WTC11 (cell line): ENCODE data around the gene TNS3. TPM values are rescaled to one million over a fixed set of nuclear protein-coding genes. Genes with fewer than 3 reads are reported as not detected.

Source experiments
- ATAC-seq: fragments of 200-7000 bp; cut with Tn5 transposase; 2 replicates; pipeline ENCODE4 v1.10.0; 2021; ENCODE audit warnings: mild to moderate bottlenecking, moderate library complexity
- CTCF ChIA-PET: fragments of 300-600 bp; sonication (Branson Sonifier 250); formaldehyde crosslinking; loops from one replicate; lab custom pipeline; 2021; ENCODE audit warnings: antibody characterized with exemption; lab: Charles Lee
- POLR2A ChIA-PET: fragments of 350-600 bp; sonication (Branson Sonifier 250); formaldehyde crosslinking; loops from one replicate; lab custom pipeline; 2021; ENCODE audit warnings: antibody characterized with exemption; lab: Charles Lee
- DNase-seq: peaks from one replicate; pipeline ENCODE4 v3.0.0; 2021; ENCODE audit warnings: low spot score
- H3K27ac Mint-ChIP-seq: 2 replicates; pipeline ENCODE4 v1.8.0; 2021; ENCODE audit warnings: mixed read lengths
- H3K27me3 Mint-ChIP-seq: 2 replicates; pipeline ENCODE4 v1.8.0; 2021; ENCODE audit warnings: low read depth, mild to moderate bottlenecking, moderate library complexity, mixed read lengths
- H3K36me3 Mint-ChIP-seq: 2 replicates; pipeline ENCODE4 v1.8.0; 2021; ENCODE audit warnings: mixed read lengths
- H3K4me1 Mint-ChIP-seq: 2 replicates; pipeline ENCODE4 v1.8.0; 2022; ENCODE audit warnings: mixed read lengths
- H3K4me3 Mint-ChIP-seq: 2 replicates; pipeline ENCODE4 v1.8.0; 2021; ENCODE audit warnings: mild to moderate bottlenecking, moderate library complexity, mixed read lengths
- H3K9me3 Mint-ChIP-seq: 2 replicates; pipeline ENCODE4 v1.8.0; 2021; ENCODE audit warnings: mixed read lengths
- ATF1 ChIP-seq: sonication (generic); formaldehyde crosslinking; IDR thresholded peaks from 2 replicates; pipeline ENCODE4 v1.8.1; 2023; ENCODE audit warnings: mild to moderate bottlenecking, moderate library complexity, missing genetic modification reagents
- ESRRA ChIP-seq: sonication (generic); formaldehyde crosslinking; IDR thresholded peaks from 2 replicates; pipeline ENCODE4 v1.8.1; 2022; ENCODE audit warnings: mild to moderate bottlenecking, missing genetic modification reagents, borderline replicate concordance
- GABPB1 ChIP-seq: sonication (generic); formaldehyde crosslinking; IDR thresholded peaks from 2 replicates; pipeline ENCODE4 v1.8.1; 2023; ENCODE audit warnings: mild to moderate bottlenecking, missing genetic modification reagents
- GRHL2 ChIP-seq: fragments of 250-450 bp; sonication (Bioruptor Pico); IDR thresholded peaks from 2 replicates; pipeline ENCODE4 v1.8.0; 2022; ENCODE audit warnings: mild to moderate bottlenecking, moderate library complexity; ENCODE audit not compliant: insufficient replicate concordance, severe bottlenecking
- GTF2I ChIP-seq: fragments of 250-450 bp; sonication (Bioruptor Pico); conservative IDR thresholded peaks from 2 replicates; pipeline ENCODE4 v1.4.0; 2021; ENCODE audit warnings: mild to moderate bottlenecking
- IRF2 ChIP-seq: sonication (generic); formaldehyde crosslinking; IDR thresholded peaks from 2 replicates; pipeline ENCODE4 v1.8.0; 2022; ENCODE audit warnings: low read depth, missing genetic modification reagents, borderline replicate concordance
- MYBL2 ChIP-seq: sonication (generic); formaldehyde crosslinking; IDR thresholded peaks from 2 replicates; pipeline ENCODE4 v1.8.1; 2023; ENCODE audit warnings: mild to moderate bottlenecking, moderate library complexity, missing genetic modification reagents
- NR1H2 ChIP-seq: sonication (generic); formaldehyde crosslinking; IDR thresholded peaks from 2 replicates; pipeline ENCODE4 v1.9.0; 2021; ENCODE audit warnings: mild to moderate bottlenecking, moderate library complexity, missing genetic modification reagents
- SMAD4 ChIP-seq: sonication (generic); formaldehyde crosslinking; IDR thresholded peaks from 2 replicates; pipeline ENCODE4 v1.8.0; 2022; ENCODE audit warnings: mild to moderate bottlenecking, missing genetic modification reagents
- total RNA-seq: library from RNA; stranded (reverse); gene quantifications from 3 replicates; pipeline ENCODE4 v1.2.3, GENCODE V29; 2021
- TF ChIP-seq, protein P1 (sequence below): sonication (generic); formaldehyde crosslinking; IDR thresholded peaks from 2 replicates; pipeline ENCODE4 v1.8.0; 2022; ENCODE audit warnings: mild to moderate bottlenecking, missing genetic modification reagents
- TF ChIP-seq, protein P2 (sequence below): sonication (generic); formaldehyde crosslinking; IDR thresholded peaks from 2 replicates; pipeline ENCODE4 v1.8.1; 2023; ENCODE audit warnings: mild to moderate bottlenecking, missing genetic modification reagents, moderate library complexity
- TF ChIP-seq, protein P3 (sequence below): sonication (generic); formaldehyde crosslinking; IDR thresholded peaks from 2 replicates; pipeline ENCODE4 v1.8.1; 2022; ENCODE audit warnings: low read depth, mild to moderate bottlenecking, moderate library complexity, missing genetic modification reagents, borderline replicate concordance

The TNS3 gene
- total RNA-seq, 1 experiment from 2014 or later, result 37.7 TPM

DNA sequence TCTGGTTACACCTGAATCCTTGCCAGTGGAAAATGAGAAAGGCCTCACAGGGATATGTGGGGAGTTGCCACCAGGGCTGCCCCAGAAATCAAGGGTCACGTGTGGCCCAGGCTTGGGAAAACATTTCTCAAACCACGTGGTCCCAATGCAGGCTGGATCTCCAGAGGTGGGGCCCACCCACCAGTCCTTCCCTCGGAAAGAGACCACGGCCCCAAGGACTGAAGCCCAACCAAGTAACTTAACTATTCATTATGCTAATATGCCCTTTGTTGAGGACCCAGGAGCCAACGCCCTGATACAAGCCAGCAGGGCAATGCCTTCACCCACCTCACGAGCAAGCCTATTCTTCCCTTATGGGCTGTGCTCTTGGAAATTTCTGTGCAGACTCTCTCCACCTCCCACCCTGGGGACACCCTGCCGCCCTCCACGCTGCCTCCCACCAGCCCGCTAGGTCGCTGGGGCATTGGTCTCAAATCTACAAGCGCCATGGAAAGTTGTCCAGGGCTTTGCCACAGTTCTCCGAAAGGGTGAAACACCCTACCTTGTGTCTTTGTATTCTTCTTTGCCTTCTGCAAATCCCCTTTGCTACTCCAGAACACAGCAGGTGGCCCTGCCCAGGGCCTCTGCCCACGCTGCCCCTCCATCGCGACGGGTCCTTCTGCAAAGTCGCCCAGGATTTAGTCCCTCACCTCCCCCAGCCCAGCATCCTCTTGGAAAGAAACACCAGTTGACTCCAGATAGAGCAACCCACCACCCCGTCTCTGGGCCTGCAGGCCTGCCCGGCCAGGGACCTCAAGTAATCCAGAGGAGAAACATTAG, 8.8 kb downstream of the TNS3 start:
- no peaks in the 10 kb centered on the region for H3K27me3 Mint-ChIP-seq
- ATAC-seq, result peak; percentile 84
- peak overlapping the region; percentile 85 for H3K27ac Mint-ChIP-seq
- H3K36me3 Mint-ChIP-seq, result peaks cover 5% of the 10 kb centered on the region
- TF ChIP-seq, protein P1, sequence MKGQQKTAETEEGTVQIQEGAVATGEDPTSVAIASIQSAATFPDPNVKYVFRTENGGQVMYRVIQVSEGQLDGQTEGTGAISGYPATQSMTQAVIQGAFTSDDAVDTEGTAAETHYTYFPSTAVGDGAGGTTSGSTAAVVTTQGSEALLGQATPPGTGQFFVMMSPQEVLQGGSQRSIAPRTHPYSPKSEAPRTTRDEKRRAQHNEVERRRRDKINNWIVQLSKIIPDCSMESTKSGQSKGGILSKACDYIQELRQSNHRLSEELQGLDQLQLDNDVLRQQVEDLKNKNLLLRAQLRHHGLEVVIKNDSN, result peak; percentile 76
- TF ChIP-seq ESRRA (CRISPR knock-in tag), result no peak
- TF ChIP-seq, protein P2, sequence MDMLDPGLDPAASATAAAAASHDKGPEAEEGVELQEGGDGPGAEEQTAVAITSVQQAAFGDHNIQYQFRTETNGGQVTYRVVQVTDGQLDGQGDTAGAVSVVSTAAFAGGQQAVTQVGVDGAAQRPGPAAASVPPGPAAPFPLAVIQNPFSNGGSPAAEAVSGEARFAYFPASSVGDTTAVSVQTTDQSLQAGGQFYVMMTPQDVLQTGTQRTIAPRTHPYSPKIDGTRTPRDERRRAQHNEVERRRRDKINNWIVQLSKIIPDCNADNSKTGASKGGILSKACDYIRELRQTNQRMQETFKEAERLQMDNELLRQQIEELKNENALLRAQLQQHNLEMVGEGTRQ (CRISPR knock-in tag), result peak; percentile 79
- TF ChIP-seq SMAD4 (CRISPR knock-in tag), result no peak
- POLR2A ChIA-PET, result no interaction called here
- DNase-seq, result peak; percentile 35
- peaks cover 73% of the 10 kb centered on the region for H3K4me1 Mint-ChIP-seq
- CTCF ChIA-PET, result no interaction called here
- no peaks in the 10 kb centered on the region for H3K9me3 Mint-ChIP-seq
- no peak overlapping the region for H3K4me3 Mint-ChIP-seq

DNA sequence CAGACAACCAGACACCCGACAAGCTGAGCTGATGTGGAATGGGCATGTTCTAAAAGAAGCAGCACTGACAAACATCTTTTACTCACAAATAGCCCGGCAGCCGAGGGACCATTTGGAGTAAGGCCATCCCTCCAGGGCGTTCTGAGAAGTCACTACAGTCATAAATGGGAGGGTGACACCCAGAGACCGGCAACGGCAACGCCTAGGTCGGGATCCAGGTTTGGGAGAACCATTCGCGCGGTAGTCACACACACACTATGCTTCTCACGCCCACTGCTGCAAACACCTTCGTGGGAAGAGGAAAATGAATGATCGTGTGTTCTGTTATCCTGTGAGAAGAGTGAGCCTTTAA, 9.8 kb downstream of the TNS3 start:
- Mint-ChIP-seq H3K27ac (0 out of 2 replicates have a peak overlapping the region, but pooled peaks have one; percentile 27), H3K4me1 (peaks cover 67% of the 10 kb centered on the region), H3K9me3 (no peaks in the 10 kb centered on the region), H3K4me3 (no peak overlapping the region), H3K36me3 (peaks cover 5% of the 10 kb centered on the region), H3K27me3 (no peaks in the 10 kb centered on the region)
- ChIA-PET CTCF (interaction anchor here (1.8 to 2.2 kb wide), 2 partner anchors 9 to 247 kb away, joined by 5 to 6 read pairs; no protein-coding TSS in a partner anchor), POLR2A (no interaction called here)
- no peak for DNase-seq
- no peak for ATAC-seq
- TF ChIP-seq MYBL2 (CRISPR knock-in tag) (no peak), GABPB1 (CRISPR knock-in tag) (peak; percentile 4; the same call in 1 of the 2 replicates), ATF1 (no peak), GTF2I (CRISPR knock-in tag) (no peak), GRHL2 (CRISPR knock-in tag) (no peak)
- TF ChIP-seq, protein P2 (CRISPR knock-in tag), result no peak
- TF ChIP-seq, protein P3, sequence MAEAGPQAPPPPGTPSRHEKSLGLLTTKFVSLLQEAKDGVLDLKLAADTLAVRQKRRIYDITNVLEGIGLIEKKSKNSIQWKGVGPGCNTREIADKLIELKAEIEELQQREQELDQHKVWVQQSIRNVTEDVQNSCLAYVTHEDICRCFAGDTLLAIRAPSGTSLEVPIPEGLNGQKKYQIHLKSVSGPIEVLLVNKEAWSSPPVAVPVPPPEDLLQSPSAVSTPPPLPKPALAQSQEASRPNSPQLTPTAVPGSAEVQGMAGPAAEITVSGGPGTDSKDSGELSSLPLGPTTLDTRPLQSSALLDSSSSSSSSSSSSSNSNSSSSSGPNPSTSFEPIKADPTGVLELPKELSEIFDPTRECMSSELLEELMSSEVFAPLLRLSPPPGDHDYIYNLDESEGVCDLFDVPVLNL, result no peak

DNA sequence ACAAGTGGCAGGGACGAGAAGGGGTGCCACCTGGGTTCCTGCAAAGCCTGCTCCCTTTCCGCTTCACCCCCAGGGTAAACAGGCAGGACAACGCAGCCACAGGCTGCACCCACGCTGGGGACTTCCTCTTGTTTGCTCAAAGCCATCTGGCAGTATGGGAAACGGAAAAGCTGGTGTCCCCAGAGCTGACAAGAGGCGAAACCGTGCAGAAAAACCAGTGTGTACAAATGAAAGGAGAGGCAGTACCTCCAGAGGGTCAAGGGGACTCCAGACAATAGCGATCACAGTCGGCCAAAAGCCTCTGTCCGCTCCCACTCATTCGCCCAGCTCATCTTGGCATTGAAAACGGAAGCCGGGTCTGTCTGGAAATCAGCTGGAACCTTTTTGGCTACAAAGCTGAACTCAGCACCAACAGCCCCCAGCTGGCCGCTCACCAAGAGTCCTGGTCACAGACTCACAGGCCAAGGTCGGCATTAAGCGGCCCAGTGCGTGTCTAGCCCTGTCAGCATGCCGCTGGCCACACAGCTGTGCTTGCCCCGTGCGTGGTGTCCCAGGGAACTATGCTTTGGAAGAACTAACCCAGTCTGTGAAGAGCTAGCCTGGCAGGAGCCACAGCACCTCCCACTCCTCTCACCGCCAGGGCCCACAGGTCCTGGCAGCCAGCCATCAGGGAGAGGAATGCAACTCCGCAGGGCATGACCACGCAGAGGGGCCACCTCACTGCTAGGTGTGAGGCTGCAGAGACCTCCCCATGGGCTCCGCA, 10.4 kb downstream of the TNS3 start:
- peak; percentile 12; the same call in 1 of the 2 replicates for ATAC-seq
- Mint-ChIP-seq H3K9me3 (no peaks in the 10 kb centered on the region), H3K36me3 (peaks cover 5% of the 10 kb centered on the region), H3K4me3 (no peak overlapping the region), H3K27me3 (no peaks in the 10 kb centered on the region), H3K27ac (peak overlapping the region; percentile 69; the same call in 1 of the 2 replicates), H3K4me1 (peaks cover 64% of the 10 kb centered on the region)
- POLR2A ChIA-PET, result interaction anchor here (0.6 kb wide), 1 partner anchor 33 kb away, joined by 3 read pairs; no protein-coding TSS in a partner anchor
- TF ChIP-seq NR1H2 (CRISPR knock-in tag) (no peak), SMAD4 (CRISPR knock-in tag) (no peak), IRF2 (CRISPR knock-in tag) (no peak), GABPB1 (CRISPR knock-in tag) (peak; percentile 36; the same call in 1 of the 2 replicates), GRHL2 (CRISPR knock-in tag) (no peak)
- DNase-seq, result no peak
- CTCF ChIA-PET, result interaction anchor here (0.5 to 2.2 kb wide), 4 partner anchors 10 to 321 kb away, joined by 3 to 6 read pairs (median 4); no protein-coding TSS in a partner anchor
